Adrenal gland (tissue), 12 donors: ENCODE measurements around the gene CRYGN. TPM values are rescaled to one million over a fixed set of nuclear protein-coding genes. Genes with fewer than 3 reads are reported as not detected.

Experiments
- DNase-seq, 7 donors: peaks; one replicate each; pipeline ENCODE4 v3.0.0-alpha.2; 2019 to 2020
- H3K27ac ChIP-seq, 5 donors: fragments of 200-600 bp; sonication (generic) in 4 of 5; 1 replicate in 3 of 5; 2 replicates in 2 of 5; pipeline versions ENCODE4 v1.5.1 to v1.8.0; 2016 to 2020; ENCODE audit warnings: mild to moderate bottlenecking in 1 of 5
- H3K27me3 ChIP-seq: fragments of 200-600 bp; 2 replicates; pipeline ENCODE4 v1.8.0; 2021
- H3K36me3 ChIP-seq, 2 donors: fragments of 200-600 bp; replicated peaks in 1 of 2; 1 replicate in 1 of 2; 2 replicates in 1 of 2; pipeline versions ENCODE4 v1.5.1 to v1.8.0; 2018 to 2022
- H3K4me1 ChIP-seq, 2 donors: fragments of 200-600 bp; replicated peaks in 1 of 2; 1 replicate in 1 of 2; 2 replicates in 1 of 2; pipeline versions ENCODE4 v1.5.1 to v1.8.0; 2018 to 2021
- H3K4me3 ChIP-seq, 4 donors: fragments of 200-600 bp; sonication (generic) in 3 of 4; one replicate each; pipeline ENCODE4 v1.5.1; 2016 to 2018
- H3K9me3 ChIP-seq, 3 donors: fragments of 200-600 bp; sonication (generic) in 1 of 3; replicated peaks in 1 of 3; 1 replicate in 2 of 3; 2 replicates in 1 of 3; pipeline versions ENCODE4 v1.5.1 to v1.8.0; 2016 to 2021
- POLR2A ChIP-seq, 2 donors: fragments of 450-650 bp; IDR thresholded peaks; one replicate each; pipeline ENCODE4 v1.6.1; 2017; ENCODE audit warnings: antibody characterized with exemption in 2 of 2, mild to moderate bottlenecking in 2 of 2, moderate library complexity in 1 of 2
- WGBS, 4 donors: extraction: QIAGEN DNeasy Blood & Tissue Kit in 2 of 4; methylation state at CpG; one replicate each; pipeline versions ENCODE4 v1.1.5 to v1.1.7; 2013 to 2017; 5-methylcytosine and 5-hydroxymethylcytosine counted together
- intact Hi-C, 2 donors: fragments of 100-400 bp; cut with DNase I; formaldehyde crosslinking; loops; one replicate each; pipeline versions ENCODE4 v1.14.1 to v1.15.0; 2022 to 2023
- polyA plus RNA-seq, 3 donors: library from polyadenylated mRNA; stranded (reverse); fragments of 200-250 nt in 2 of 3; fragments of 350-450 nt in 1 of 3; fragmentation: Illumina TruSeq in 1 of 3; extraction: RNeasy Lipid Tissue Mini Kit (QIAGEN cat#74804) in 1 of 3; gene quantifications; one replicate each; pipeline ENCODE4 v1.2.3, GENCODE V29; 2013 to 2014
- total RNA-seq, 9 donors: library from RNA; depleted of rRNA in 4 of 9; stranded (reverse); fragments of >200 nt in 4 of 9; fragments of 120-200 nt in 1 of 9; fragmentation: NEBNext Ultra II Directional in 1 of 9; extraction: Animal tissue kit (Norgen Biotek cat#: 25700) in 1 of 9; gene quantifications; one replicate each; pipeline versions ENCODE4 v1.1.0 to v1.2.4, GENCODE V29; 2013 to 2023
- TF ChIP-seq, protein P1 (sequence below), 6 experiments: fragments of 450-650 bp in 4 of 6; fragments of 200-600 bp in 2 of 6; sonication (generic) in 1 of 6; IDR thresholded peaks; 1 replicate in 5 of 6; 2 replicates in 1 of 6; pipeline versions ENCODE4 v1.5.1 to v1.8.0; 2016 to 2021; ENCODE audit warnings: antibody characterized with exemption in 6 of 6, mild to moderate bottlenecking in 2 of 6, moderate library complexity in 1 of 6
- donor health status: healthy with polysubstance abuse.
- donor health status: Bipolar disorder and iron deficiency.
- donor health status: DM: yes; HTN: yes; CAD: no.
- donor health status: DM: no; HTN: no; CAD: no.
- donor health status: DM: no; HTN: no; CAD: no.
- donor health status: DM: yes; HTN: yes; CAD: no.

Gene CRYGN
- total and polyA plus RNA-seq, 12 donors: 0.11 to 0.88 (median 0.49) TPM; not detected in 6

DNA sequence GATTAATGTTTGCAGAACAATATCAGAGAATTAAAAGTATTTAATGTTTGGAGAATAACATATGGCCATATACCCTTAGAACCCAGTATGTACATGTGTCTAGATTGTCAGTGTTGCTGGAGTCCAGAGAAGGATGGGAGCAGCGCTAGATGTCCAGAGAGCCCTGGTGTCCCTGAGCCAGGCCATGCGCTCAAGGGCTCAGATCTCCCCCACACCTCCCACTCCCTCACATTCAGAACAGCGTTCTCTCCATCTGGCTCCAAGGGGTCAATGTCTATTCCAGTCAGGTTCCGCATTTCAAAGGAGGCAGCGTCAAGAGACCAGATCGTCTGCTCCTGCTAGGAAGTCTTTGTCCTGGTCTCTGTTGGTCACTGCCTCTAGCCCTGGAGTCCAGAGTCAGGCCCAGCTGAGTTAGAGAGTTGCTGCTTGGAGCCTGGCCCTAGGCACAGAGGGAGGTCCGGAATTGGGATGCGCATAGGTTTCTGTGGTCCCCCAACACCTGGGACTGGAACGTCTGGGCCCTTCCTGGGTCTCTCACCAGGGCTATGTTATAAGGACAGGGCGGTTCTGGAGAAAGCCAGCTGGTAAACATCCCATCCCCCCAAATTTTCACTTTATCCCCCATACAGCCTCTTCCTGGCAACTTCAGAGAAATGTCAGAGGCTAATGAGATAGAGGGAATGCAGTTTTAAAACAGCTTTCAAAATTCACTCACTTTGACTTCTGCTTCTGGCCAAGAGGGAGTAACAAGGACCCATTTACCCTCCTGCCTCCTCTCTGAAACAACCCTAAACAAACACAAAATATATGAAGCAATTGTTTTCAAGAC is 23.6 kb downstream of the CRYGN start:
- intact Hi-C loops: no loop called here
- H3K27ac ChIP-seq: peak overlapping the region in 1 of 5 donors; percentile 2
- DNase-seq: no peak
- WGBS, 4 donors: 69 to 74% (median 70%) methylated on average over 5 to 10 of the region's 10 CpGs
- no peak overlapping the region for H3K4me3 ChIP-seq
- H3K9me3 ChIP-seq: no peaks in the 10 kb centered on the region
- H3K27me3 ChIP-seq: peaks cover 6% of the 10 kb centered on the region
- no peaks in the 10 kb centered on the region for H3K36me3 ChIP-seq
- no peak for TF ChIP-seq POLR2A (IDR thresholded peaks at IDR 0.05)
- TF ChIP-seq, protein P1, sequence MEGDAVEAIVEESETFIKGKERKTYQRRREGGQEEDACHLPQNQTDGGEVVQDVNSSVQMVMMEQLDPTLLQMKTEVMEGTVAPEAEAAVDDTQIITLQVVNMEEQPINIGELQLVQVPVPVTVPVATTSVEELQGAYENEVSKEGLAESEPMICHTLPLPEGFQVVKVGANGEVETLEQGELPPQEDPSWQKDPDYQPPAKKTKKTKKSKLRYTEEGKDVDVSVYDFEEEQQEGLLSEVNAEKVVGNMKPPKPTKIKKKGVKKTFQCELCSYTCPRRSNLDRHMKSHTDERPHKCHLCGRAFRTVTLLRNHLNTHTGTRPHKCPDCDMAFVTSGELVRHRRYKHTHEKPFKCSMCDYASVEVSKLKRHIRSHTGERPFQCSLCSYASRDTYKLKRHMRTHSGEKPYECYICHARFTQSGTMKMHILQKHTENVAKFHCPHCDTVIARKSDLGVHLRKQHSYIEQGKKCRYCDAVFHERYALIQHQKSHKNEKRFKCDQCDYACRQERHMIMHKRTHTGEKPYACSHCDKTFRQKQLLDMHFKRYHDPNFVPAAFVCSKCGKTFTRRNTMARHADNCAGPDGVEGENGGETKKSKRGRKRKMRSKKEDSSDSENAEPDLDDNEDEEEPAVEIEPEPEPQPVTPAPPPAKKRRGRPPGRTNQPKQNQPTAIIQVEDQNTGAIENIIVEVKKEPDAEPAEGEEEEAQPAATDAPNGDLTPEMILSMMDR (IDR thresholded peaks at IDR 0.05): no peak
- H3K4me1 ChIP-seq: no peaks in the 10 kb centered on the region

DNA sequence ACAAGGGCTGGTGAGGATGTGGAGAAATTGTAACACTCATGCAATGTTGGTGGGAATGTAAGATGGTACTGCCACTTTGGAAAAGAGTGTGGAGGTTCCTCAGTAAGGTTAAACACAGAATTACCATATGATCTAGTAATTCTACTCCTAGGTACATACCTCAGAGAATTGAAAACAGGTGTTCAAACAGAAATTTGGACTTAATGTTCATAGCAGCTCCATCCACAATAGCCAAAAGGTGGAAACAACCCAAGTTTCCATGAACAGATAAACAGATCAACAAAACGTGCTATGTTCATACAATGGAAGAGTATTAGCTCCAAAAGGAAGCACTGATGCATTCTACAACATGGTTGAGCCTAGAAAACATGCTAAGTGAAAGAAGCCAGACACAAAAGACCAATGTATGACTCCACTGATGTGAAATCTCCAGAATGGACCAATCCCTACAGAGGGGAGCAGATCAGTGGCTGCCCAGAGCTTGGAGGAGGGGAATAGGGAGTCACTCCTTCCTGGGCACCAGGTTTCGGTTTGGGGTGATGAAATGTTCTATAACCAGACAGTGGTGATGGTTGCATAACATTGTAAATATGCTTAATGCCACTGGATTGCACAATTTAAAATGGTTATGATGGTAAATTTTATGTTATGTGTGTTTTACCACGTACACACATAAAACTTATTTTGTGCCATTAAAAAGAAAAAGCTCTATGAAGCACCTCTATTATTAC is 24.4 kb downstream of the CRYGN start:
- DNase-seq: no peak
- Histone ChIP-seq H3K27me3 (peaks cover 14% of the 10 kb centered on the region), H3K27ac (no peak overlapping the region), H3K9me3 (no peaks in the 10 kb centered on the region), H3K4me3 (no peak overlapping the region), H3K4me1 (peaks cover 0 to under 1% of the 10 kb centered on the region in 2 donors), H3K36me3 (no peaks in the 10 kb centered on the region)
- WGBS, 4 donors: 54 to 73% (median 61%) methylated on average over 3 of the region's 3 CpGs
- intact Hi-C loops: no loop called here
- TF ChIP-seq, protein P1 (IDR thresholded peaks at IDR 0.05): no peak
- no peak for TF ChIP-seq POLR2A (IDR thresholded peaks at IDR 0.05)

DNA sequence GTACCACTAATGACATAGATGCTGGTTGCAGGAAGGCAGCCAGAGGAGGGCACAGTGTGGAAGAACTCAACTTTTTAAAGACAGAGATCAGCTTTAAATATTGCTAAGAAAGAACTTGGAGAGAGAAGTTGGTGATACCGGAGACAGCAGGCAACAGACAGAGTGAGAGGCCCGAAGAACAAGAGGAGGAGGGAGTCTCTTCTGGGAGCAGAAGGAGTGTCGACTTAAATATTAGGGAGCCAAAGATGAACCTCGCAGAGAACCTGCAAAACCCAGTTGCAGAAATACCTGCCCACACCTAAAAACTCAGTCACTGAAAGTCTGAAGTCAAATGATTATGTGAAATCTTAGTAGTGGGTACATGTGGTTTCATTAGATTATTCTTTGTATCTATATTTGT is 26.7 kb downstream of the CRYGN start:
- H3K36me3 ChIP-seq: no peaks in the 10 kb centered on the region
- intact Hi-C loops: no loop called here
- no peak for DNase-seq
- peaks cover 8 to 15% of the 10 kb centered on the region in 2 donors for H3K4me1 ChIP-seq
- peaks cover 37% of the 10 kb centered on the region for H3K27me3 ChIP-seq
- no peaks in the 10 kb centered on the region for H3K9me3 ChIP-seq
- H3K4me3 ChIP-seq: no peak overlapping the region
- WGBS, 4 donors: 79 to 91% (median 84%) methylated on average over 4 of the region's 4 CpGs
- H3K27ac ChIP-seq: no peak overlapping the region
- TF ChIP-seq, protein P1 (IDR thresholded peaks at IDR 0.05): no peak
- TF ChIP-seq POLR2A (IDR thresholded peaks at IDR 0.05): no peak

DNA sequence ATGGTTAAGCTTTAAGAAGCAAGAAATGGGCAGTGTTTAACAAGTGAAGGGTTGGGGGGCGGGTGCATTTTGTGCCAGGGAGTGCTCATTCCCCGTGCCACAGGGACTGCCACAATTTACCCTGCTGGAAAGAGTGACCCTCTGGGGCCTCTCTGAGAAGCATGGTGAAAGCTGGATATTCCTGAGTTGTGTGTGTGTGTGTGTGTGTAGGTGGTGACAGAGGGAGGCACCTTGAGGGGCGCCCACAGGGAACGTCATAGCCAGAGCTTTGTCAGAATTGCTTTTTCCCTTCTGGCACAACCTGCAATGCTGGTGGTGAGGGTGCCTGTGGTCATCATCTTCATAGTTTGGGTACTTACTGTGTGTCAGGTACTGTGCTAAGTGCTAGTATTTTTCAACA is 27.6 kb downstream of the CRYGN start:
- Histone ChIP-seq H3K36me3 (no peaks in the 10 kb centered on the region), H3K4me3 (no peak overlapping the region), H3K27ac (no peak overlapping the region), H3K27me3 (peaks cover 37% of the 10 kb centered on the region), H3K4me1 (peaks cover 8 to 15% of the 10 kb centered on the region in 2 donors), H3K9me3 (no peaks in the 10 kb centered on the region)
- DNase-seq: no peak
- 55 to 79% (median 75%) methylated on average over 4 of the region's 4 CpGs for WGBS, 4 donors
- intact Hi-C loops: no loop called here
- TF ChIP-seq POLR2A (IDR thresholded peaks at IDR 0.05): no peak
- TF ChIP-seq, protein P1 (IDR thresholded peaks at IDR 0.05): no peak
